Esophagus squamous epithelium (tissue), 4 donors: ENCODE data around the gene MRPS6.

Experiments used
- CTCF ChIP-seq, 6 experiments: fragments of 450-650 bp in 4 of 6; fragments of 200-600 bp in 2 of 6; sonication (generic) in 2 of 6; IDR thresholded peaks; one replicate each; pipeline ENCODE4 v1.5.1; 2016 to 2019; ENCODE audit warnings: antibody characterized with exemption in 6 of 6, mild to moderate bottlenecking in 4 of 6, moderate library complexity in 4 of 6
- POLR2A ChIP-seq, 4 donors: fragments of 450-650 bp; IDR thresholded peaks; one replicate each; pipeline ENCODE4 v1.6.1; 2017; ENCODE audit warnings: antibody characterized with exemption in 4 of 4, mild to moderate bottlenecking in 4 of 4, moderate library complexity in 3 of 4

DNA sequence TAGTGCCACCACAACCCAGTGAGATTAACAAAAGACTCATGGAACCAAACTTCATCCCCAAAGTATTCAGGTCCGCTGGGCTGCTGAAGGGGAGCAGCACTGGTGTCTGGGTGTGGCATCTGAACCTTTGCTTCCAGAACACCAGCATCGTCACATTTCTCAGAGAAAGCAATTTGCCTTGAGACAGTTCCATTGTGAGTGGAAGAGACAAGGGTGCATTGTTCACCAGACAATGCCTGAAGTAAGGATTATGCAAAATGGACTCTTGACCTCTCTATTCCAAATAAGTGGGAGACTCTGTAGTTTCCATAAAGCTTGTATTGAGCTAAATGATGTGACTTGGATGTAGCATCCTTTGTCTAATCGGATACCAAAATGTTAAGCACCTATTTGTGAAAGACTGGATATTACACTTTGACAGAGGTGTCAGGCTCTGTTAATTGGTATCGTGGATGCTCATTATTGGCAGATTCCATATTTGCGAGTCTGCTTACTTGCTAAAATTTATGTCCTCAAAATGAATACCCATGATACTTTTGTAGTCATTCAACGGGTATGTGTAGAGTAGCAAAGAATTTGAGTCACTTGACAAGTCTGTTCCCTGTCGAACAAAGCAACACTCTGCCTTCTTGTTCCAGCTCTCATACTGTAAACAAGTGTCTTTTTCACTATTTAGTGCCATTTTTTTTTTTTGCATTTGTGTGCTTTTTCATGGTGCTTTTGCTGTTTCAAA, 75.6 kb downstream of the MRPS6 start:
- TF ChIP-seq CTCF (IDR thresholded peaks at IDR 0.05) (no peak), POLR2A (IDR thresholded peaks at IDR 0.05) (no peak)
